Middle frontal gyrus (tissue), 1 donor: ENCODE measurements around the gene FERD3L.

Experiments
- DNase-seq: peaks from one replicate; pipeline ENCODE4 v3.0.0-alpha.2; 2015; ENCODE audit warnings: low spot score; ENCODE audit errors: extremely low spot score

FERD3L gene

DNA sequence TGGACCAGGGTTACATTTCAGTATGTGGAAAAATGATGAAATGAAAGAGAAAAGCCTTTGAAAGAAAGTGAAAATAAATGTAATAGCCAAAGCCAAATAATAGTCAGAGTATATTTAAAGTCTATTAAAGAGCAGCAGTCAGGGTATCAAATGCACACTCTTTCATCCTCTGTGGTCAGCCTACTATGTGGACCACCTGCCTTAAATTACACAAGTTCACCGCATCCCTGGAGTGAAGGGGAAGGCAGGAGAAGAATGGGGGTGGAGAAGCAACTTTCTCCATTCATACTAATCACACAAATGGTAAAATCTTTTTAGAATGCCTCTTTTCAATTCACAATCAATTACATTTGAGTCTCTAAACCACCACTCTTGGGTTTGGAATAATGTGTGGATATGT lies 43.7 kb downstream of the FERD3L start:
- no peak for DNase-seq

- no peak for DNase-seq
These were observed 45.3 kb downstream of the FERD3L start for GRCh38 chr7:19099924-19100323.

DNA sequence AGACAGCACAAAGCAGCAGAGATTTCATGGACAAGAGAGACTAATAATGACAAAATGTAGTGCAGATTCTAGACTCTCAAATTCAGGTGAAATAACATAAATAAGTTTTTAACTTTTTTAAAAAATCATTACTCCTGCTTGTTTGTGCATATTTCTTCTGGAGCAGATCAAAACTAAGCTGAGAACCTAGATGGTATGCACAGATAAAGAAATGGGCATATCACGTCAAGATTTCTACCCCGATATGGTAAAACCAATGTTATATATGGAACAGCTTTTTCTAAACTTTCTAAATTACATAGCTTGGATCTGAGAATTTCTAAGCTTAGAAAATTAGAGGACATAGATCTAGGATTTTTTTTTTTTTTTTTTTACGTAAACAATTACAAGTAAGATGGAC lies 46.0 kb downstream of the FERD3L start:
- no peak for DNase-seq

DNA sequence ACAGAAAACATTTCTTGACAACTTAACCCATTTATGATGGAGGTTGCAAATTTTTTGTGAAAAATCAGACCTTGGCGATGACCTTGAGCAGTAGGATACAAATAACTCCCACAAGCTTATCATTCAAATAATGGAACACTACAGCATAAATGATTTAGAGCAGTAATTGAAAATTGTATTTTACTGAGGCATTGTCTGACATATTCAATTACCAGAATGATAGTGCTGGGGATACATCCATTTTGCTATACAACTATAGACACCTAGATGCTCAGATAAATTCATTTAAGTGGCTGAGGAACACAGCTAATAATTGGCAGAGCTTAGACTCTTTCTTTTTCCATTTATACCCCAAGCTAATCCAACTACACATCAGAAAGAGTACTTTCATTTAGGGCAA lies 46.7 kb downstream of the FERD3L start:
- no peak for DNase-seq

GRCh38 chr7:19097165-19098055 lies 47.8 kb downstream of the FERD3L start:
- DNase-seq: no peak

GRCh38 chr7:19095353-19095860 lies 49.8 kb downstream of the FERD3L start:
- DNase-seq: no peak
